ENCODE data around the gene SCYGR7. TPM values are rescaled to one million over a fixed set of nuclear protein-coding genes. Genes with fewer than 3 reads are reported as not detected.
"Not testable (repeated sequence)": the region's sequence is repeated elsewhere in the genome, so short reads cannot be mapped to it uniquely, and the experiment has no call there.

SCYGR7 gene
- total and polyA plus RNA-seq, 12 donors: not detected

DNA sequence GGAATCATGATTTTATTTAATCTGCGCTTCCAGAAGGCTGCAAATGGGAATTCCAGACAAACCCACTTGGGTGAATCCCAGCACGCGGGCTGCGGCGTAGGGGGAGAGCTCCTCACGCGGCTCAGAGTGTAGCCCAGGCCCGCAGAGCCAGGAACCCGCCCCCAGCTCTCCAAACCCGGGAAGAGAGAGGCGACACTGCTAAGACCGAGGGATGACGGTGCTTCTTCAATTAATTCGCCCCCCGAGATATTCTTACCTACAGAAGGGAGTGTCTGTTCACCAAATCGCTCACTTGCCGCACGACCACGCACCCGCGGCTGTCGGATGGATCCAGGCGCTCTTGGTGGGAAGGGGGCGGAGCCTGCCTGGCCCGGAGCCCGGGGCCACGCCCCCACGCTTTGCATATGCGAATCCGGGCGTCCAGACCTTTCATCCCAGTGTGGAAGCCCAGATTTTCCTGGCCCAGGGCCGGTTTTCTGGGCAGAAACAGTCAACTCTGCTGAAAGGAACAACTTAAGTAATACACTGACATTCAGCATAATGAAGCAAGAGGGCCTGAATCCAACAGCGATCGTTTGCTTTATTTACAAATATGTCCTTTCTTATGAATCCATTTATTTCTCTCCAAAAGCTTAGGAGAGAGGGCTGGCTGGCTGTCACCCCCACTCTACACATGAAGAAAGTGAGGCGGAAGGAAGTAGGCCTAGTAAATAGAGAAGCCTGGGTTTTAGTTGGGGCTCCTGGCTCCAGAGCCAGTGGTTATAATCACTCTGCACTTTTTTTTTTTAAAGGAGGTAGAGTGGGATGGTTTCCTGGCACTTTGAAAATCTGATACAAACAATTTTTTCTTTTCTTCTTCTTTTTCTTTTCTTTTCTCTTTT lies 10.2 kb upstream of the SCYGR7 start, which contains the start of gene SLC19A3:
SLC19A3 (minus strand) TSS at position 342 of the 881 bp plus-strand sequence. CDS start 15,710 bp downstream, outside the sequence.
- Histone ChIP-seq H3K27me3 (no peaks in the 10 kb centered on the region), H3K27ac (peak within 1 kb of the TSS in 1 of 5 donors; percentile 41), H3K9me3 (replicated peaks in 1 of 3) (no peaks in the 10 kb centered on the region), H3K4me1 (replicated peaks in 1 of 2) (peaks cover 0 to 7% of the 10 kb centered on the region in 2 donors), H3K4me3 (peak within 1 kb of the TSS in 1 of 4 donors; percentile 39), H3K36me3 (replicated peaks in 1 of 2) (no peaks in the 10 kb centered on the region)
- WGBS, 4 donors: 6 to 12% (median 9%) methylated on average over 19 to 35 of the region's 35 CpGs
- intact Hi-C loops (cut with DNase I): no loop called here
- TF ChIP-seq, protein P1, sequence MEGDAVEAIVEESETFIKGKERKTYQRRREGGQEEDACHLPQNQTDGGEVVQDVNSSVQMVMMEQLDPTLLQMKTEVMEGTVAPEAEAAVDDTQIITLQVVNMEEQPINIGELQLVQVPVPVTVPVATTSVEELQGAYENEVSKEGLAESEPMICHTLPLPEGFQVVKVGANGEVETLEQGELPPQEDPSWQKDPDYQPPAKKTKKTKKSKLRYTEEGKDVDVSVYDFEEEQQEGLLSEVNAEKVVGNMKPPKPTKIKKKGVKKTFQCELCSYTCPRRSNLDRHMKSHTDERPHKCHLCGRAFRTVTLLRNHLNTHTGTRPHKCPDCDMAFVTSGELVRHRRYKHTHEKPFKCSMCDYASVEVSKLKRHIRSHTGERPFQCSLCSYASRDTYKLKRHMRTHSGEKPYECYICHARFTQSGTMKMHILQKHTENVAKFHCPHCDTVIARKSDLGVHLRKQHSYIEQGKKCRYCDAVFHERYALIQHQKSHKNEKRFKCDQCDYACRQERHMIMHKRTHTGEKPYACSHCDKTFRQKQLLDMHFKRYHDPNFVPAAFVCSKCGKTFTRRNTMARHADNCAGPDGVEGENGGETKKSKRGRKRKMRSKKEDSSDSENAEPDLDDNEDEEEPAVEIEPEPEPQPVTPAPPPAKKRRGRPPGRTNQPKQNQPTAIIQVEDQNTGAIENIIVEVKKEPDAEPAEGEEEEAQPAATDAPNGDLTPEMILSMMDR (IDR thresholded peaks at IDR 0.05): no peak
- TF ChIP-seq POLR2A (IDR thresholded peaks at IDR 0.05): no peak
- DNase-seq: peak; percentile 69 to 88 (median 85)

DNA sequence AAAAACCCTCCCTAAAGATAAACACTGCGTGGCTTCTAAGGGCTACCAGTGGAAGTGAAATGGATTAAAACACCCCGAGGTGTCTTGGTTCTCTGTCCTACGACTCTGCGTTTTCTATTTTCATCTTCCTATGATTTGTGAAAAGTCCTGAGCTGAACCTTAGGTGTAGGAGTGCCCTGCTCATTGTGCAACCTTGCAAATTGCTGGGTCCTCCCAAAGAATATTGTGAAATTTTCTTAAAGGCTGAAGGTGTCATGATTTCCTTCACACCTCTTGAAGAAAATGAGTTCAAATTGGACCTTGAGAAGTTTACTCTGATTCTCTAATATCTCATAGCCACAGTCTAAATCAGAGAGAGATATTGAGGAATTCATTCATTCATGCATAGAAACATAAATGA lies 8.5 kb upstream of the SCYGR7 start:
- Histone ChIP-seq H3K36me3 (replicated peaks in 1 of 2) (no peaks in the 10 kb centered on the region), H3K4me3 (no peak overlapping the region), H3K4me1 (replicated peaks in 1 of 2) (peaks cover 0 to 7% of the 10 kb centered on the region in 2 donors), H3K9me3 (replicated peaks in 1 of 3) (no peaks in the 10 kb centered on the region), H3K27me3 (no peaks in the 10 kb centered on the region), H3K27ac (no peak overlapping the region)
- intact Hi-C loops (cut with DNase I): no loop called here
- TF ChIP-seq, protein P1 (IDR thresholded peaks at IDR 0.05): no peak
- TF ChIP-seq POLR2A (IDR thresholded peaks at IDR 0.05): no peak
- WGBS, 4 donors: 79 to 91% (median 88%) methylated on average over 4 of the region's 4 CpGs
- DNase-seq: no peak

DNA sequence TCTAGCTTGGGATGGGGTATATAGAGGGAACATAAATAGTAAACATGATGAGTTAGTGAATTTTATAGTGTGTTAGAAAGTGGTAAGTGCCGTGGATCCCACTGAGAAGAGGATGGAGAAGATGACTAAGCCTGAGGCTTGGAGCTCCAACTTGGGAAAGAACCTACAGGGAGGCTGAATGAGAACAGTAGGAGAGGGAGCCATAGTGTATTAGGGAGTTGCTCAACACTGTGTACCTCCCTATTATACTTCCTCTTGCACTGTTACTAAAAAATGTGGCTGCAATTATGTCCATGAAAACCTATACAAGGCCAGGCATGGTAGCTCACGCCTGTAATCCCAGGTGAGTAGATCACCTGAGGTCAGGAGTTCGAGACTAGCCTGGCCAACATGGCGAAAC lies 7.5 kb upstream of the SCYGR7 start:
- DNase-seq: no peak
- TF ChIP-seq, protein P1 (IDR thresholded peaks at IDR 0.05): no peak
- TF ChIP-seq POLR2A (IDR thresholded peaks at IDR 0.05): no peak
- intact Hi-C loops (cut with DNase I): no loop called here

DNA sequence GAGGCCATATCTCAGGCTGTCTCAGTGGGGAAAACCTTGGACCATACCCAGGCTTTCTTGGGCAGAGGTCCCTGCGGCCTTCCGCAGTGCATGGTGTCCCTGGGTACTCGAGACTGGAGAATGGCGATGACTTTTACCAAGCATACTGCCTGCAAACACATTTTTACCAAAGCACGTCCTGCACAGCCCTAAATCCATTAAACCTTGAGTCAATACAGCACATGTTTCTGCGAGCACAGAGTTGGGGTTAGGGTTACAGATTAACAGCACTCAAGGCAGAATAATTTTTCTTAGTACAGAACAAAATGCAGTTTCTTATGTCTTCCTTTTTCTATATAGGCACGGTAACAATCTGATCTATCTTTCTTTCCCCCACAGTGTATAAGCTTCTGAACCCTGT lies 5.3 kb upstream of the SCYGR7 start:
- WGBS, 4 donors: 74 to 89% (median 77%) methylated on average over 7 of the region's 7 CpGs

More for the DNA sequence above, 7.5 kb upstream of the SCYGR7 start:
- H3K4me3 ChIP-seq: no peak overlapping the region
- 81 to 94% (median 91%) methylated on average over 4 of the region's 4 CpGs for WGBS, 4 donors
- H3K4me1 ChIP-seq (replicated peaks in 1 of 2): peaks cover 0 to 7% of the 10 kb centered on the region in 2 donors
- H3K9me3 ChIP-seq (replicated peaks in 1 of 3): no peaks in the 10 kb centered on the region
- H3K36me3 ChIP-seq (replicated peaks in 1 of 2): no peaks in the 10 kb centered on the region
- H3K27ac ChIP-seq: no peak overlapping the region
- H3K27me3 ChIP-seq: no peaks in the 10 kb centered on the region

More for the DNA sequence above, 5.3 kb upstream of the SCYGR7 start:
- H3K36me3 ChIP-seq (replicated peaks in 1 of 2); intact Hi-C loops (cut with DNase I); DNase-seq; H3K27ac ChIP-seq; H3K4me3 ChIP-seq; H3K27me3 ChIP-seq; H3K9me3 ChIP-seq (replicated peaks in 1 of 3); H3K4me1 ChIP-seq (replicated peaks in 1 of 2): not testable (repeated sequence)
